NCI-H2107 treated with DMSO at 0.1 percent for 48 hours (cell line): ENCODE results near the gene PLCG2.
"Not testable (repeated sequence)": the region's sequence is repeated elsewhere in the genome, so short reads cannot be mapped to it uniquely, and the experiment has no call there.

Source experiments
- DNase-seq: peaks from one replicate; lab custom pipeline; 2025; ENCODE audit not compliant: unreplicated experiment; lab: John Stamatoyannopoulos, UW

PLCG2 gene

DNA sequence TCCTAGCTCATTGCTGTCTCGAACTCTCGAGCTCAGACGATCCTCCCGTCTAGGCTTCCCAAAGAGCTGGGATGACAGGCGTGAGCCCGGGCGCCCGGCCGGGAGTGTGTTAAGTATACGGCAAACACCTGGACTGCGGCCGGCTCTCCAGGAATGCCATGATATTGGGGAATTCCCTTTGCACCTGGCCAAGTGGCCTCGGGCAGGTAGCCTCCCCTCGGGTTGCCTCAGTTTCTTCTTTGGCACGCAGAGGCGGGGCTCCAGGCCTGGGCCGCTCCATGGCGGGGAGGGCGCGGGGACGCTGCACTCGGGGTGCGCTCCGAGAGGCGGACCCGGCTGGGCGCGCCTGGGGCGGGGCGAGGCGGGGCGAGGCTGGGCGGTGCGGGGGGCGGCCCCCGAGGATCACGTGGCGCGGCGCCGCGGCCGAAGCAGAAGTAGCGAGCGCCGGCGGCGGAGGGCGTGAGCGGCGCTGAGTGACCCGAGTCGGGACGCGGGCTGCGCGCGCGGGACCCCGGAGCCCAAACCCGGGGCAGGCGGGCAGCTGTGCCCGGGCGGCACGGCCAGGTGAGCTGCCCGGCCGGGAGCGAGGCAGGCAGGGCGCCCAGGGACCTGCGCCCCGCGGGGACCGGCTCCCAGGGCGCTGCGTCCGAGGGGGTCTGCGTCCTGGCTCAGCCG is at the start of gene PLCG2:
Gene PLCG2, plus strand, starts transcription at position 431 of the 675 bp plus-strand sequence. CDS start 6,699 bp downstream, outside the sequence.
- no peak for DNase-seq

DNA sequence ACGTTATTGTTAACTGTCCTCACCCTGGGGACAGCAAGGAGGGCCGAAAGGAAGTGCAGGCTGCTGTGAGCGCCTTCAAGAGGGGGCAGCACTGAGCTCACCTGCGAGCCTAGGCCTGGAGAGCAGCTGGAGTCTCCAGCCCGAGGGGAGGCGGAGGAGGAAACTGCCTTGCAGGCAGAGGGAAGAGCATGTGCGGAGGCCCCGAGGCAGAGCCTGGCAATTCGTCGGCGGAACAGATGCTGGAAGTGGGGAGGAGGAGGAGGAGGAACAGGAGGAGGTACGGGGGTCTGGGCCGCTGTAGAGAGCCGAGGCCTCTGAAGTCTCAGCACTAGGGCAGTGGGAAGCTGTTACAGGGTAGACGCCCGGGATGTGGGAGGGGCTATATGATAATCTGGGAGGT is 49.6 kb upstream of the PLCG2 start:
- DNase-seq, result no peak

DNA sequence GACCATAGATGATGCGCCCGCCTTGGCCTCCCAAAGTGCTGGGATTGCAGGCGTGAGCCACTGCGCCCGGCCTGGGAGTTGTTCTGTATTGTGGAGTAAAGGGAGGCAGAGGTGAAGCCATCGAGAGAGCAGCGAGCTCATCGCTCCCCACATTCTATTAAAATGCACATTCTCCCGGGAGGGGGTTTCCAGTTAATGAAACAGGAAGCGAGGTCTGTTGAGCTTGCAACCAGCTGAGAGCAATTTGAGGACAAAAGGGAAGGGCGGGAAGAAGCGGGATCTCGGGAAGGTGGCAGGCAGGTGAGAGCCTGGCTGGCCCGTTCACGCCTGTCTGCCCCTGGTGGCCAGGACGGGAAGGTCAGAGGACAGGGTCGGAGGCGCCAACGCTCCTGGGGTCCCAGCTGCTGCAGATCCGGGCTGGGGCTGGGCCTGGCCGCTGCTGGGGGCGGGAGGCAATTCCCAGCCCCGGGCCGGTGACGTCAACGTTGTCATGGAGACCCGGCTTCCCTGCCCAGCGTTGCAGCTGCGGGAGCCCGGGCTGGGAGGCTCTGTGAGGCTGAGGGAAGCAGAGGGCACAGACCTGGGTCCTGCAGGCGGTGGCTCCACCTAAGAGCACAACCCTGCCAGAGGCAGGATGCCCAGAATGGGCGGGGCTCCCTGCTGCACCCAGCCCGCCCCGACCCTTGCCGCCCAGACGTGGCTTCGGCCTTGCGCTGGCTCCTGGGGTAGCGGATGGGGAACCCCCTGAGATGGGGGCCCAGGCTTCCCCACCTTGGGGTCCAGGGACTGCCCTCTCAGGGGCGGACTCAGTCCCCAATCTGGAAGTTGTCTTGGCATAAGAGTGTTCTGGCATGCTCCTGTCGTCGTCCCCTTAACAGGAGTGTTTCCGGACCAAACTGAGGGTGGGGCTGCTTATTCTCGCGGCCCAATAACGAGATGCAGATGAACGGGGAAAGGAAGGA is 48.7 kb upstream of the PLCG2 start:
- peak; percentile 84 for DNase-seq

DNA sequence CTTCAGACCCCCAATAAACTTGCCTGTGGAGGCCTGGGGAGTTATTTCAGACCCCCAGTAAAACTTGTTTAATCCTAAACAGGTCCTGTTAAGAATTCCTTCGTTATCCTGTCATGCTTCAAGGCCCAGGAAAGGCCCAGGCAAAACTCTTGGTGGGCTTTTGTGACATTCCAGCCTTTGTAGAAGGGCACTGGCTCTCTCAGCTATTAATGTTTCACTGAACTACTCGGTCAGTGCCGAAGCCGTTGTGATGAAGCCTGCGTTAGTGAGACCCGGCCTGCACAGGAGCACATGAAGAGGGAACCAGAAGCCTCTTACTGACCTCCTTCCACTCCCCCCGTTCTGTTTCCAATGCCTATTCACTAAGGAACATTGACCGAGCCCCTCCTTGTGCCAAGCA is 47.4 kb upstream of the PLCG2 start:
- no peak for DNase-seq

DNA sequence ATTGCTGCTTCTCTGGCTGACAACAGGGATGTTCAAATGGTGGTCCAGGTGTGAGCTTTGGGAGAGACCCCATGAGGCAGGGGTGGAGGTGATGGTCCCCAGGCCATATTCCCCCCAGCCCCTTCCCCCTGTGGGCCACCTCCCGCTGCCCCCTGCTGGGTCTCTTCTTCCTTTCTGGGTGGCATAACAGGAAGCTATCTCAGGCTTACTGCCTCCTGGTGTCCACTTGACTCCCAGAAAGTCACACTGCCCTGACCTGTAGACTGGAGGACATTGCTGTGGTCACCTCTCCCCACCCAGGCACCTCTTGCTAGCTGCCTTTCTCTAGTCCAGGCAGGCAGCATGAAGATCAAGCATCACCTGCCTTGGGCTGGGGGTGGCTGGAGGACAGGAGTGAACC is 46.4 kb upstream of the PLCG2 start:
- no peak for DNase-seq

DNA sequence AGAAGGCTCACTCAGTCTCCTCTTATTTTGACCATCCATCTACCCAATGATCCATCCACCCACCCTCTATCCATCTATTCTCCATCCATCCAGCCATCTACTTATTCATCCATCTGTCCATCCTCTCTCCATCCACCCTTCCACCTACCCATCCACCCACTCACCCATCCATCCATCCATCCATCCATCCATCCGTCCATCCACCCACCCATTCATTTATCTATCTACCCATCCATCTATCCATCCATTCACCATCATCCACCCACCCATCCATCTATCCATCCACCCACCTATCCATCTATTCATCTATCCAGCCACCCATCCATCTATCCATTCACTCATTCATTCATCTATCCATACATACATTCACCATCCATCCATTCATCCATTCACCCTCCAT is 45.8 kb upstream of the PLCG2 start:
- DNase-seq, result no peak

DNA sequence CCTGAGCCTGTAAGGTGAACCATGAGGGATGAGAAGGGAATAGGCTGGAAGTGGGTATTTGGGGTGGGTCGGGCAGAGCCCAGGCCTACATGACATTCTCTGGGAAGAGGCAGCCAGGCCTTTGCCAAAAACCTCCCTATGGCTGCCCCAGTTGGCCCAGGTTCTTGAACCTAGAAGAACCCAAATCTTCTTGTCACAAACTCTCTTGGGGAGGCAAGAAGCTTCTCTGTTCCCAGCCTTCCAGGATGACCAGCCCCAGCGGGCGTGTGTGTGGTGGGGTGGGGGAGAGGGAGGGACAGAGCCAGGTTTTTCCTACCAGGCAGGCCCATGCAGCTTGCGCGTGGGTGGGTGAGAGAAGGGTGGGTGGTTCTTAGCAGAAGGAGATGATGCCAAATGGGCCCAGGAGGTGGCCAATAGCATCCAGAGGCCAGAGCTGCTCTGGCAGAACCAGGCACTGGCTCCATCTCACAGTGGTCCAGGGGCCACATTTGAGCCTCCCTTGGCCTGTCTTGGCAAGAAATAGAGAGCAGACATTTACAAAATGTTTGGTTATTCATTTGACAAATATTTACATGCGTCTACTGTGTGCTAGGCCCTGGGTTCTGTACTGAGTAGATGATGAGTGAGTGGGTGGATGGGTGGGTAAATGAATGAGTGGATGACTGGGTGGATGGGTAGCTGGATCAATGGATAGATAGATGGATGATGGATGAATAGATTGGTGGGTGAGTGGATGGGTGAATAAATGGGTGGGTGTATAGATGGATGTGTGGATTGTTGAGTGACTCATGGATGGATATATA is 44.3 kb upstream of the PLCG2 start:
- DNase-seq, result no peak

DNA sequence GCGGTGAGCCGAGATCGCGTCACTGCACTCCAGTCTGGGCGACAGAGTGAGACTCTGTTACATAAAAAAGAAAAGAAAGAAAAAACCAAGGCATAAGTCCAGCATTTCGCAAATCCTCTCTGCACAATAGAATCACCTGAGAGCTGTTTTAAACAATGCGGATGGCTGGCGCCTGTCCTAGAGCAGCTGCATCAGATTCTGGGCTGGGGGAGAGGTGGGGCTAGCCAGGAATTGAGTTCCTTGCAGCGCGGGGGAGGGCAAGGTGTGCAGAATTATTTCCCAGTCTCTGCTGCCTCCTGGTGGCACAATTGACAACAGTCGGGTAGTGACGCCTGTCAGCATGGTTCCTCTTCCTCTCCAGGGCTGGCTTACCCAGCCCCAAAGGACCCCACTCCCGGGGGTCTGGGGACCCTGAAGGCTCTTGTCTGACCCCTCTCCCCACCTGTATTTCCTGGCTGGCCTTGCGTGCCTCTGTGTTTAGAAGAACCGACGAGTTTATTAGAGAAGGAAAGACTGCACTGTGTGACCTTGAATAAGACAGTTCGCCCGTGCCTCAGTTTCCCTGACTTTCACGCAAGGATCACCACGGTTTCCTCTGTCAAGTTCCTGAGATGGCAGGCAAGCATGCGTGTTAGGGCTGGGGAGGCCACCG is 41.1 kb upstream of the PLCG2 start:
- peak; percentile 96 for DNase-seq

DNA sequence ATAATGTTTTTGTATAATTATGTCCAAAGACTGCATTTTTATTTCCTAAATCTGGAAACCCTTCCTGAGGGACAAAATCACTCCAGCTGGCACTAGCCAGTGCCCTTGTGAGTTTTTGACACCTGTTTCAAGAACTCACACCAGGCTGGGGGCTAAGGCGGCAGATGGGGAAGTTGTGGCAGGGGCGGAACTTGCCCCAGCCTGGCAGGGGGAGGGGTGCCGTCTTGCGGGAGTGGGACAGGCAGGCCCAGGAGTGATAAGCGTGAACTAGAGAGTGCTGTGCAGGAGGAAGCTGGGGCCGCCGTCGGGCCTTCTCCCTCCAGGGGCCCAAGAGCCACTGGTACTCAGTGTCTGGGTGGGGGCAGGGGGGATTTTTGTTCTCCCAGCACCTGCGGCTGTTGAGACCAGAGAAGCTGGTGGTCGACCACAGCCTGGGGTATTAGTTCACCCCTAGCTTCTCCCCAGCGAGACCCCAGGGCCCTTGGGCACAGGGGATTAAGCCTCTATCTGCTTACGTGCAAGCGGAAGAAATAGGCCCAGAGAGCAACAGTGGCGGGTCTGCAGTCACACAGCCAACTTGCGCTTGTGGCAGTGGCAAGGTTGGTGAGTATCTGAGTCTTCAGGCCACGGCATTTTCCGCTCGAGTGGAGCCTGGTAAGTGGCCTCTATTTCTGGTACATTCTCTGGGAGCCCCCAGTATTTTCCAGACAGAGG is 40.2 kb upstream of the PLCG2 start:
- no peak for DNase-seq

DNA sequence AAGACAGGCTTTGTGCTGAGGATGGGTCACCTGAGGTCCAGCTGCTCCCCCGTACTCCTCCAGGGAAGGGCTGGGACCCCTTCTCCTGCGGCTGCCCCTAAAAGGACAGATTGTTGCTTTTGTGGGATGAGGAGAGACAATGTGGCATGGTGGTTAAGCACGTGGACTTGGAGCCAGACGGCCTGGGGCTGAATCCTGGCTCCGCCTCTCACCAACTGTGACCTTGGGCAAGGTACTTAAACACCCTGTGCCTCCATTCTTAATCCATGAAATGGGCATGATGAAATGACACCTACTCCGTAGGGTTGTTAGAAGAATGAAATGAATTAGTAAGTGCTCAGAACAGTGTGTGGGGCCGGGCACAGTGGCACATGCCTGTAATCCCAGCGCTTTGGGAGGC is 39.6 kb upstream of the PLCG2 start:
- no peak for DNase-seq

DNA sequence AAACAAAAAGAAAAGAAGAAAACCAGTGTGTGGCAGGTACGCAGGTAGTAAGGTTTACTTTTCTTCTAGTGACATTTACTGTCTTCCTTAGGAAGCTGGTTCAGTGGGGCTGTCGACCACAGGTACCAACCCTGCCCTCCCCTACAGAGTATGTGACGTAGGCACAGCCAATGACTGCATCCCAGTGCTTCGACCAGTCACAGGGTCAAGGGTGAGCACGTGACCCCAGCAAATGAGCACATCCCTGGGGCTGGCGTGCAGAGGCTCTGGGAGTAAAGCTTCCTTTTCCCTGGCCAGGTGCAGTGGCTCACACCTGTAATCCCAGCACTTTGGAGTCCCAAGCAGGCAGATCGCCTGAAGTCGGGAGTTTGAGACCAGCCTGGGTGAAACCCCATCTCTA is 38.9 kb upstream of the PLCG2 start:
- DNase-seq, result no peak

DNA sequence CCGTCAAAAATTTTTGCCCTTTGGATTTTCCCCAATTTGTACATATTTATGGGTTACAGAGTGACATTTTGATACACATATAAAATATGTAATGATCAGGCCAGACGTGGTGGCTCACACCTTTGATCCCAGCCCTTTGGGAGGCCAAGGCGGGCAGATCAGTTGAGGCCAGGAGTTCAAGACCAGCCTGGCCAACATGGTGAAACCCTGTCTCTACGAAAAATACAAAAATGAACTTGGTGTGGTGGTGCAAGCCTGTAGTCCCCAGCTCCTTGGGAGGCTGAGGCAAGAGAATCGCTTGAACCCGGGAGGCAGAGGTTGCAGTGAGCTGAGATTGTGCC is 37.7 kb upstream of the PLCG2 start:
- not testable (repeated sequence) for DNase-seq

DNA sequence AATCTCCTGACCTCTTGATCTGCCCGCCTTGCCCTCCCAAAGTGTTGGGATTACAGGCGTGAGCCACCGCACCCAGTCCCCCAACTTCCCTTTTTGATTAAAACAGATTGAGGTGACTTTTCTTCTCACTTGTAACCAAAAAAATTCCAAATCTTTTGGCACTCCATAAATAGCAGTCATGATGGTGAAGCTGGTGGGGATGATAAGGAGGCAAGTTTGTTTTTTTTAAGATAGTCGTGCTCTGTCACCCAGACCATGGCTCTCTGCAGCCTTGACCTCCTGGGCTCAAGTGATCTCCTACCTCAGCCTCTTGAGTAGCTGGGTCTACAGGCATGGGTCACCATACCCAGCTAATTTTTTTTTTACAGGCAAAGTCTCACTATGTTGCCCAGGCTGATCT is 34.7 kb upstream of the PLCG2 start:
- DNase-seq, result no peak

DNA sequence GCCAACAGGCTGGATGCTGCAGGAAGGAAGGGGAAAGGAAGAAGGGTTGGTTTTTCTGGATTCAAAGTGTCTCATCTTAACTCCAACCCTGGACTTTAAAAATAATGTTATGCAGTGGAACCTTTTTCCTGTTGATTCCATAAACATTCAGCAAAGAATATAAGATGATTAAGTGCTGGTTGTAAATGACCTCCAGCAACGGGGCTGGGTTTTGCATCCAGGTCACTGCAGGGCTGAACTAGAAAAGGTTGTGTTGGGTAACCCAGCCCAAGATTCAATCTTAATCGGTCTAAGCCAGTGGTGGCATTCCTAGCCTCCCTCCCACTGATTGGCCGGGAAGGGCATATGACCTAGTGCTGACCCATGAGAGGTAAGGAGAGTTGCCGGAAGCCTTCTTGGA is 34.2 kb upstream of the PLCG2 start:
- no peak for DNase-seq

DNA sequence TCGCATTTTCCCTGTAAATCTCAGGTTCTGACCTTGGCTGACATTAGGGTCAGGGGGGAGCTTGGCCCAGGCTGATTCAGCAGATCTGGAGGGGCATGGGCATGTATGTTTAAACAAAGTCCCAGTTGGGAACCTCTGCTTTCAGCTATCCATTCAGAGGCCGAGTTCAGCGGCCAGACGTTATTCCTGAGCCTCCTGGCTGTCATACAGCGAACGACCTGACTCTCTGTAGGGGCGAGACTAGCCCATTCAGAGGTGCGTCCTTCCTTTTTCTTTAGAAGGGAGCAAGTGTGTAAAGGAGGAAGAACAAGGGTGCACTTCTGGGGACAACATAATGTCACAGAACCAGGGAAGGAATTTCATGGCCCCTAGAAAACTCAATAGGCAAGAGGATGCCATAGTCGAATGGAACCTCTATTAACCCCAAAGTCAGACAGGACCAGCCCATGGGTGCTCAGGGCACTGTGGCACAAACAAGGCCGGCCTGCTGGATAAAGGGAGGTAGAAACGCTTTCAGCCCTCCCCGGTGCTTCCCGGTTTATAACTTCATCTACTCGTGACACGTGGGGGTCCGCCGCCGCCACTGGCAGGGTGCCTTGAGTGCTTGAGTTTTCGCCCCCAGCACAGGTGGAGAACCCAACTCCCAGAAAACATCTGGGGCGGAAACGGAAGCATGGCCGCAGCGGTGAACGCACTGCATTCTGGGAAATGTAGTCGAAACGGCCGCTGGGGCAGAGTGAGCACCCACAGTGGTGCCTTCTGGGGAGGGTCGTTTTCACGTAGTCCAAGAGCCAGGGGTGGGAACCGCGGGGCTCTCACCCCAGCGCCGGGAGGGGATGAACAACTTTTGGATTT is 33.2 kb upstream of the PLCG2 start:
- peak; percentile 36 for DNase-seq

DNA sequence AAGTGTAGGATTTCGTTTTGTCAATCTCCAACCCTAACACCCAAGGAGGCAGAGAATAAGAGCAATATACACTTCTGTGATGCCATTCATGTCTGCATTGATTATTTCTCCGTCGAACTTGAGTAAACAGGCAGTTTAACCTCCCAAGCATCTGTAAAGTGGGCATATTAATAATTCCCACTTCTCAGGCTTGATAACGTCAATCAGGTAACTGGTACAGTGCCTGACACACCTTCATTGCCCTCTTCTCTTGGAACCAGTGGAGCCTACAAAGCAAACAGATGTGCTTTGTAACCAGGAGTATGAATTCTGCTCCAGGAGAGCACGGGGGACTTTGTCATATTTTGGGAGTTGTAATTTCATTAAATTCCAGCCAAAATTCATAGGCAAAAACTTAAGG is 32.5 kb upstream of the PLCG2 start:
- no peak for DNase-seq

DNA sequence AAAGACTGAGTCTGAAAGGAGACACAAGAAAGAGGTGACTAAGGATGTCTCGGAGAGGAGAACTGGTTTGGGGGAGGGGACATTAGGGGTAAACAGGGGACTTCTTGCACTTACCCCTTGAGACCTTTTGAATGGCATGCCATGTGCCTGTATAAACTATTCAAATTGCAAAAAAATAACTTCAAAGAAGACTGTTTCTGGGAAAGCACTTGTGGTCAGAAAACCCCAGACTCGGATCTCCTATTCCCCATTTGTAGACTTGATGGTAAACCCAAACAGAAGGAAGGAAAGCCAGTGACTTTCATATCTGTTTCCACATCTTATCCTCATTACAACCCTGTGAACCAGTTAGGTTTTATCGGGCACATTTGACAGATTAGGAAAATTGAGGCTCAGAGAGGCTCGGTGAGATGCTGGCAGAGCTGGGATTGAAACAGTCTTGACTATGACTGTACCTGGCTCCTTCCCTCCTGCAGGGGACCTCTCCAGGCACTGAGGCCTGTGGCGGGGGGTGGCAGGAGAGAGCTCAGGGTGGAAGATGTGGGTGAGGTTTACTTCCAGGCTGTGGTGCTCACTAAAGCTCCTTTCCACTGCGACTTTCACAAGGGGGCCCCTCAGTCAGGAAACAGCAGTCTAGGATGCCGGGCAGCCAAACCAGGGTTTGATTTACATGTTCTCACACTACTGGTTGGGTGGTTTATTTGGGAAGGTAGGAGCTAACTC is 30.5 kb upstream of the PLCG2 start:
- DNase-seq, result no peak

DNA sequence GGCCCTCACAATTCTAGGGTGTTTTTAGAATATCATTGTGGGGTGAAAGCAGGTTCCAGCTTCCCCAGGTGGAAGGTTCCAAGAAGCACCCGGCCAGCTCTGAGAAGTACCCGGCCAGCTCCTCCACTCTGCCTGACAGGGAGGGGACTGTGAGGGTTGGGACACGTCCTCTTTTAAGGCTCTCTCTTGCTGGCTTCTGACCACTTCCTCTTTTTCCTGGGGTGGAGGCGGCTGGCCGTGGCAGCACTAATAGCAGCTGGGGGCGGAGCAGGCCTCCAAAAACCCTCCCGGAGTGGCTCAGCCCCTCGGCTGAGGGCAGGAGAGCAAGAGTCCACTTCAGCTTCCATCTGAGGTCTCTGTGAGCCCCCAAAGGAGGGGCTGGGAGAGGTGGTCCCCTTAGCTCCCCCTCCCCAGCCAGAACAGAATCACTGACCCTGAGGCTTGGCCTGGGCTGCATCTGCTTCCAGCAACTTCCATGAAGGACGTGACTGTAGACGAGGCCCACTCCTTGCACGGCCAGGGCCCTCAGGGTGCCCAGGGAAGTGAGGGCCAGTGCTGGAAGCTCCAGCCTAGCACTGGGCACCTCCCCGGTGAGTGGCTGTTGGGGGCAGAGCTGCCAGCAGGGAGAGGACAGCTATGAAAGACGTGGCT is 26.7 kb upstream of the PLCG2 start:
- no peak for DNase-seq

DNA sequence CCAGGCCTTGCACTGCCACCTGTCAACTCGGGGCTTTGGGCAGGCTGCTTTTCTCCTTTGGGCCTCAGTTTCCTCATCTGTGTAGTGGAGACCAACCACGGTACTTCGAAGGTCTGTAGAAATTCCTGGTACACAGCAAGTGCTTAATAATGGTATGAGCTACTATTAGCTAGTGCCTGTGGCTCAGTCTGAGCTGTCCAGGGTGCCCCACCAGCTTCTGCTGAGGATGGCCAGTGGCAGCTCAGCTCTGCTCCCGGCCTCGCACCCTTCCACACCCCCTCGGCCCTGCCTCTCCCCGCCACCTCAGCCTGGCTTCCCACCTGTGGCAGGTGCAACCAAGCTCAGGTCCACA is 26.2 kb upstream of the PLCG2 start:
- no peak for DNase-seq
